ENCODE results near the gene CT45A5.

DNA sequence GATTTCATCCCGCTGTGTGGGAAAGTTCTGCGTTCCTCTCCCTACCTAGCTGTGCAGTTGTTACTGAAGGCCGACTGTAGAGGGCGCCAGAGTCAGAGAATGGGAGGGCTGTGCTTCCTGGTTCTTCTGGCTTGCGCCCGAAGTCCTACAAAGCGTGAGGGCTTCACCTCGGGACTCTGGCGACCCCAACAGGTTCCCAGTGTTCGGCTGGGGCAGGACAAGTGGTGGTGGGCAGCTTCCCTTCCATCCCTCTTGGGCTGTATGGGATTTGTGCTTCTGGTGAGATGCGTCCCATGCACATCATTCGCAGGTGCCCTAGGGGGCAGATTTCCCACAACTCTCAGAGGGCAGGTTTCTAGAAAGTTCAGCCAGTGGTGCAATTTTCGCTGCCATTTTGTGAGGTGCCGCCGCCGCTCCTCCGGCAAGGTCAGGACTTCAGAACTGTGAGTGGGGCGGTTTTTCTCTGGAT, 44.6 kb downstream of the CT45A5 start:
- TF ChIP-seq, protein P1, sequence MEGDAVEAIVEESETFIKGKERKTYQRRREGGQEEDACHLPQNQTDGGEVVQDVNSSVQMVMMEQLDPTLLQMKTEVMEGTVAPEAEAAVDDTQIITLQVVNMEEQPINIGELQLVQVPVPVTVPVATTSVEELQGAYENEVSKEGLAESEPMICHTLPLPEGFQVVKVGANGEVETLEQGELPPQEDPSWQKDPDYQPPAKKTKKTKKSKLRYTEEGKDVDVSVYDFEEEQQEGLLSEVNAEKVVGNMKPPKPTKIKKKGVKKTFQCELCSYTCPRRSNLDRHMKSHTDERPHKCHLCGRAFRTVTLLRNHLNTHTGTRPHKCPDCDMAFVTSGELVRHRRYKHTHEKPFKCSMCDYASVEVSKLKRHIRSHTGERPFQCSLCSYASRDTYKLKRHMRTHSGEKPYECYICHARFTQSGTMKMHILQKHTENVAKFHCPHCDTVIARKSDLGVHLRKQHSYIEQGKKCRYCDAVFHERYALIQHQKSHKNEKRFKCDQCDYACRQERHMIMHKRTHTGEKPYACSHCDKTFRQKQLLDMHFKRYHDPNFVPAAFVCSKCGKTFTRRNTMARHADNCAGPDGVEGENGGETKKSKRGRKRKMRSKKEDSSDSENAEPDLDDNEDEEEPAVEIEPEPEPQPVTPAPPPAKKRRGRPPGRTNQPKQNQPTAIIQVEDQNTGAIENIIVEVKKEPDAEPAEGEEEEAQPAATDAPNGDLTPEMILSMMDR (IDR thresholded peaks at IDR 0.05): no peak
- no peak for TF ChIP-seq POLR2A (IDR thresholded peaks at IDR 0.05)
